B cell (primary cell): ENCODE data around the gene CCKAR.

Experiments used
- EZH2 ChIP-seq: IDR thresholded peaks from 2 replicates; pipeline ENCODE4 v1.6.1; 2012; ENCODE audit warnings: borderline replicate concordance, low read depth, mild to moderate bottlenecking, moderate library complexity, low read length; ENCODE audit not compliant: insufficient read depth, poor library complexity, severe bottlenecking
- TF ChIP-seq, protein P1 (sequence below): fragments of 200-600 bp; IDR thresholded peaks from one replicate; pipeline ENCODE4 v1.8.0; 2022; ENCODE audit warnings: antibody characterized with exemption, mild to moderate bottlenecking

DNA sequence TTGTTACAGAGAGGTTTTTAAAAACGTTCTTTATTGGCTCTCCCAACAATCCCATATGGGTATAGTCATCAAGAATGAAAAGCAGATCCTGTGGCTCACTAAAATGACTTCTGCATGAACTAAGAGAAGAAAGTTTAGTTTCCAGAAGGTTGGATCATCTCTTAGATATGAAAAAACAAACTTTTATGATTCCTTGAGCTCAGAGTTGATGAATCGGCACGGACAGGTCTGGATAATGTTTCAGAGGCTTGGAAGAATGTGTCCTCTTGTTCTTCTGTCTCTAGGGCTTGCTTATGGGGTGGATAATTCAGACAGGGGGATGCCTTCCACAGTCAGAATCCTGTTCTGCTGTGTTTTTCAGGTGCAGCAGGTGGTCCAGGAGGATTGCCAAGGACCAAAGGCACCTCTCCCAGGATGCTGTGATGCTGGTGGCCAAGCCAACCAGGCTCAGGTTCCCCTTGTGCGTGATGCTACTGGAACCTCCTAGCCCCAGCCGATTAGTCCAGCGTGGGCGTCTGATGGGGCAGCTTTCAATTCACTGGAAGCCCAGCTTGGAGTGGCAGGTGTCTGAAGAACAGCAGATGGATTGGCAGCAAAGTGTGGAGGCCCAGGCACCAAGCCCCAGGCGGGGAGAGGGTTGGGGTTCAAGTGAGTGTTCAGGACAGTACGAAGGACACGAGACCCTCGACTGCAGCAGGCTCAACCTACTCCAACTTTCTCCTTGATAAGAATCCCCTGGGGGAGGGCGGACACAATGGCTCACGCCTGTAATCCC, 30.3 kb downstream of the CCKAR start:
- TF ChIP-seq, protein P1, sequence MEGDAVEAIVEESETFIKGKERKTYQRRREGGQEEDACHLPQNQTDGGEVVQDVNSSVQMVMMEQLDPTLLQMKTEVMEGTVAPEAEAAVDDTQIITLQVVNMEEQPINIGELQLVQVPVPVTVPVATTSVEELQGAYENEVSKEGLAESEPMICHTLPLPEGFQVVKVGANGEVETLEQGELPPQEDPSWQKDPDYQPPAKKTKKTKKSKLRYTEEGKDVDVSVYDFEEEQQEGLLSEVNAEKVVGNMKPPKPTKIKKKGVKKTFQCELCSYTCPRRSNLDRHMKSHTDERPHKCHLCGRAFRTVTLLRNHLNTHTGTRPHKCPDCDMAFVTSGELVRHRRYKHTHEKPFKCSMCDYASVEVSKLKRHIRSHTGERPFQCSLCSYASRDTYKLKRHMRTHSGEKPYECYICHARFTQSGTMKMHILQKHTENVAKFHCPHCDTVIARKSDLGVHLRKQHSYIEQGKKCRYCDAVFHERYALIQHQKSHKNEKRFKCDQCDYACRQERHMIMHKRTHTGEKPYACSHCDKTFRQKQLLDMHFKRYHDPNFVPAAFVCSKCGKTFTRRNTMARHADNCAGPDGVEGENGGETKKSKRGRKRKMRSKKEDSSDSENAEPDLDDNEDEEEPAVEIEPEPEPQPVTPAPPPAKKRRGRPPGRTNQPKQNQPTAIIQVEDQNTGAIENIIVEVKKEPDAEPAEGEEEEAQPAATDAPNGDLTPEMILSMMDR: no peak
- TF ChIP-seq EZH2: no peak
